GM13976 (cell line): ENCODE results near the gene HK2.

Experiments used
- DNase-seq: peaks from one replicate; pipeline ENCODE4 v3.0.0; 2012; ENCODE audit warnings: low spot score
- CTCF ChIP-seq: IDR thresholded peaks from 2 replicates; pipeline ENCODE4 v1.5.1; 2012; ENCODE audit warnings: borderline replicate concordance, mild to moderate bottlenecking; ENCODE audit not compliant: insufficient read depth; ENCODE audit errors: extremely low read depth, missing control alignments, control extremely low read depth
- in situ Hi-C: fragments of 300-500 bp; cut with MboI; formaldehyde crosslinking; loops from one replicate; pipeline ENCODE4 v1.12.0; 2022; ENCODE audit warnings: low sequenced_read_pairs, mixed read lengths, inconsistent platforms; ENCODE audit not compliant: unreplicated experiment

HK2 gene

DNA sequence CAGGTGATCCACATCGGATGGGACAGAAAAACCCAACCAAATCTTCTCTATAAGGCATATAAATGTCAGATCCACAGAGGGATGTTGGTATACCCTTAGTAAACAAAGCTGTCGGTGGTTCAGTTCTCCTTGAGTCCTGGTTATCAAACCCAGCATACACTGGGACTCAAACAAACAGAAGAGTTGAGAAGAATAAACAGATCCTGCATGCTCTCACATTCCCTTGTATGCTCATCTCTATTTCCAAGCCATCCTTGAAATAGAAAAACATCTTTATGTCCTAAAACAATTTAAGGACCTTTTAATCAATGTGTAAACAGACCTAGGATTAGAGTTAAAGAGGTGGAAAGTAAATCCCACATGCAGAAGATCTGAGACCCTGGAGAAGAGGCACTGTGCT, 19.8 kb upstream of the HK2 start:
- DNase-seq = no peak
- TF ChIP-seq CTCF = no peak
- in situ Hi-C loops = no loop called here

GRCh38 chr2:74815941-74816340, 18.0 kb upstream of the HK2 start:
- in situ Hi-C loops = no loop called here
- DNase-seq = no peak
- TF ChIP-seq CTCF = no peak

GRCh38 chr2:74816540-74817303, 17.2 kb upstream of the HK2 start:
- in situ Hi-C loops = no loop called here

DNA sequence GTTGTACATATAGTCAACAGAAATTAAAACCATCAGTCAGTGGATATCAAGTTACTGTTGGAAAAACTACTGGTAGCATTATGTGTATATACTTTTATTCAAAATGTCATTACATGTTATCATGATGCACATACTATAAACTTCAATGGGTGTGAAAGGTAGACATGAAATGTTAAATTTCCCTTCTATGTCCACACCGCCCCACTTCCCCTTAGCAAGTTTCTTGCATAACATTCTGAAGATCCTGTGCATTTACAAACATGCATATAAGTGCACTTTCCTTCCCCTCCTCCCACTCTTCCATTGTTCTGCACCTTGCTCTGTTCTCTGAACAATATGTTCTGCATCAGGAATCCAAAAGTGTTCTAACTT, 16.6 kb upstream of the HK2 start:
- DNase-seq = no peak
- in situ Hi-C loops = no loop called here
- no peak for TF ChIP-seq CTCF

More at GRCh38 chr2:74816540-74817303, 17.2 kb upstream of the HK2 start:
- no peak for TF ChIP-seq CTCF
- DNase-seq = no peak

GRCh38 chr2:74819702-74820101, 14.2 kb upstream of the HK2 start:
- in situ Hi-C loops = no loop called here
- no peak for TF ChIP-seq CTCF
- DNase-seq = no peak

- in situ Hi-C loops = no loop called here
- TF ChIP-seq CTCF = no peak
- no peak for DNase-seq
Measured at GRCh38 chr2:74821177-74822126, 12.5 kb upstream of the HK2 start.
